8988T (cell line): ENCODE measurements around the gene OR56A1.
"Not testable (repeated sequence)": the region's sequence is repeated elsewhere in the genome, so short reads cannot be mapped to it uniquely, and the experiment has no call there.

Experiments used
- DNase-seq: peaks from one replicate; pipeline ENCODE4 v3.0.0; 2011

OR56A1 gene, protein sequence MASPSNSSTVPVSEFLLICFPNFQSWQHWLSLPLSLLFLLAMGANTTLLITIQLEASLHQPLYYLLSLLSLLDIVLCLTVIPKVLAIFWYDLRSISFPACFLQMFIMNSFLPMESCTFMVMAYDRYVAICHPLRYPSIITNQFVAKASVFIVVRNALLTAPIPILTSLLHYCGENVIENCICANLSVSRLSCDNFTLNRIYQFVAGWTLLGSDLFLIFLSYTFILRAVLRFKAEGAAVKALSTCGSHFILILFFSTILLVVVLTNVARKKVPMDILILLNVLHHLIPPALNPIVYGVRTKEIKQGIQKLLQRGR

DNA sequence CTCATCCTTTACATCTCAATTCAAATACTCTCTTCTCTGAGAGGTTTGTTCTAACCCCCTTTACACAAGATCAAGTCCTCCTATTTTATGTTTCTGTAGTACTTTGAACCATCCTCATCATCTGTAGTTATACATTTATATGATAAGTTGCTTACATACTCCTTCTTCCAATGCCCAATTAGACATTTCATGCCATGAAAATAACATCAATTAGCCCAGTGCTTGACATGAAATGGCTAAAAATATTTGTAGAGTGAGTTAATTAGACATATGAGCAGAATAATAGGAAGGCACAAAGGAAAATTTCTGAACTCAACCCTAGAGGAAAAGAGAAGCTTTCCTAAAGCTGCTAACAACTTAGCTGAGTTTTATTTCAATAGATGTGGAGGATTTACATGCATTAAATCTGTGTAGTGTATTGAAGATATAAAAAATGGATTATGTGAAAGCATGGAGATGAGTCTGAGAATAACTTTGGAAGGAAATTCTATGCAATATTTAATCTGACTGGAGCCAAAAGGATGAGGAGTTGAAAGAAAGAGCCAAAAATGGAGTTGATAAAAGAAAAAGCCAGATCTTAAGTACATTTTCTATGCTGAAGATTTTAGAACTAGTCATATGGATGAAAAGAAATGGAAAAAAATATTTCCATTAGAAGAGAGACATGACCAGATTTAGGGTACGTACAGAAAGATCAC, at the start of gene OR56A1:
Gene OR56A1, minus strand, starts transcription at position 51 of the 698 bp plus-strand sequence. CDS start 3,066 bp downstream, outside the sequence.
- DNase-seq = no peak

DNA sequence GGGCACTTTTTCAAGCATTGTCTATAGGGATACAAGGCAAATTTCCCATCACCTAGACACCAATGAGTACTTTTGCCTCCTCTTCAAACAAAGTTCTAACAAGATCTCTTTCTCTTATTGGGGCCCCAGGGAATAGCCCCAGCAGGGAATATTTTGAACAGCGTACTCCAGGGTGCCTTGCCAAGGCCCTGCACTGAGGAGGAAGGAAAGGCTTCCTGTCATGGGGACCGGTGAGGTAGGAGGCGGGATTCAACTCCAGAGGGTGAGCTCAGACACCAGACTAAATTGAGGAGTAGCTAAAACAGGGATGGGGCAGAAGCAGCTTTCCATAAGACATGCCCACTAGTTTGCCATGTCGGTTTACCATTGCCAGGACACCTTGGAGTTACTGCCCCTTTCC, 48.9 kb upstream of the OR56A1 start:
- no peak for DNase-seq

DNA sequence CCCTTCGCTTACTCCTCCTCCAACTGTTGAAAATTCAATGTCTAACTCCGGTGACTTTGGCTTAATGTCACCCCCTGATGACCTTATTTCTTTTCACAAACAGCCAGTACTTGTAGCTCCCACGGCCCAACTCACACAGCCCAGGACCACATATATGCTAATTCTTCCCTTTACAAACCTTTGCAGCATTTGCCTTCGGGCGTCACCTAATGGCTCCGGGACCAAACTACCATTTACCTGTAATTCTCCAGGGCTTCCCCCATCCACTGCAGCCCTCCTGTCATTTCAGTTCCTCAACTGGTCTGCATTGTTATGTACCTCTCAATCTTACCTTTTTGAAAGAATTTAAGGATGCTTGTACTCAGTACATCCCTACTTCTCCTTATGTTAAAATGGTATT, 47.2 kb upstream of the OR56A1 start:
- no peak for DNase-seq

DNA sequence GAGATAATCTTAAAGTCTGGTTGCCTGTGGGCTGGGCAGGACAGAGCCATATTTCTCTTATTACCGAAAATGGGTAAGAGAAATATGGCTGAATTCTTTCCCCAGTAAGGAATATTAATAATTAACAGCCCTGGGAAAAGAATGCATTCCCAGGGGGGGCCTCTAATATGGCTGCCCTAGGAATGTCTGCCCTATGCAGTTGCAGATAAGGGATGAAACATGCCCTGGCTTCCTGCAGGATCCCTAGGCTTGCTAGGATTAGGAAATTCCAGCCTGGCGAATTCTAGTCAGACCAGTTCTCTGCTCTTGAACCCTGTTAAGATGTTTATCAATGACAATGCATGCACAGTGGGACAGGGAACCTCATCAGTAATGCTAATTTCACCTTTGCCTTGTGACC, 45.9 kb upstream of the OR56A1 start:
- not testable (repeated sequence) for DNase-seq

DNA sequence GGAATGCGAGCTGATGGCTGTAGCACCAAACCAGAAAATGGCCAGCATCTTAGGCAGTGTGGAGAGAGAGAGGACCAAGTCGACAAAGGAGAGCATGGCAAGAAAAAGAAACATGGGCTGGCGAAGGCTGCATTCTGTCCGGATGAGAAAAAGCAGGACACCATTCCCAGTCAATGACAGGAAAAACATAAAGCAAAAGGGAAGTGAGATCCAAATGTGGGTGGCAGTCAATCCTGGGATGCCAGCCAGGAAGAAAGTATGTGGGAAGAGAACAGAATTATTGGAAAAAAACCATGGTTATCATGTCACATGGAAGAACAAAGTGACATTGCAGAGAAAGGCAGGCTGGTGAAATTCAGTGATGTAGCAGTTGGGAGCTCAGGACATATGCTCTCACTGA, 36.9 kb upstream of the OR56A1 start:
- DNase-seq = no peak

DNA sequence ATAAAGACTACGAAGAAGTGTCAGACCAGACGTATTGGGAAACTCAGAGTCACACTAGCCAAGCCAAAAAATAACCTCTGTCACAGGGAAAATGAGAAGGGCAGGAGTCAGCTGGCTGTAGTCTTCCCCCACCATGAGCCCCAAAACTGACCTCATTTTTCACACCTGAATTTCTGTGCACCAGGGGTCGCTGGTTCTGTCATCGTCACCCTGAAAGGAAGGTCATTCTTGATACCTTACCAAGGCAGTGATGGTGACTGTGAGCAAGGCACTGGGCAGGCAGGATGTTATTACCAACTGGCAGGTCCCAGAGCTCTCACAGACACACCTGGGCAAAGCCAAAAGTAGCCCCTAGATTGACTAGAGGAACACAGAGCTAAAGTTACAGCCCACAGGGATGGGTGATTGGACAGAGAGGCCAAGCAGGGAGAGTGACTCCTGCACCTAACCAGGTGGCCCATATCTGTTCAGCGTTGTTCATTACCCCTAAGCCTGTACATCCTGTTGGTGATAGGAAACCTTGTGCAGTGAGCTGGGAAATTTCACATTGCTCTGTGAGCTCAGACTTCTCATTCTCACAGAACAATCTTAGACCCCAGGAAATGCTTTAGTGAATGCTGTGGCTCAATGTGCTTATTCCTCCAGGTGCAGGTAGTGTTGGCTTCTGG, 32.3 kb upstream of the OR56A1 start:
- DNase-seq = no peak

DNA sequence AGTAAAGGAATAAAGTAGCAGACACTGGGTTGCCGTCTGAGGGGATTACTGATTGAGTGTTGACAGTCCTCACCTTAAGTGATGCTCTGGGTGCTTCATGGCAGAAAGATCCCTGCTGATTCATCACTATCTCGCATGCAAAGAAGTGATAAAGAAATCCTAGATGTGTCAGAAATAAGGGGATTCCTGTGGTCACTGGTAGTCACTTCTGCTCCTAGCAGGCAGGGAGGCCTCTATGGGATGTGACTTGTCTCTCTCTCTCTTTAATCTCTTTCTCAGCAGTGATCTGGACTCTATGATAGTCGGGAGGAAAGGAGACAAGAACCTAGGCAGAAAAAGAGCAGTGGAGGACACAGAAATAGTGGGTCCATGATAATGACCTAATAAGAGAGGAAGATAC, 30.9 kb upstream of the OR56A1 start:
- no peak for DNase-seq

DNA sequence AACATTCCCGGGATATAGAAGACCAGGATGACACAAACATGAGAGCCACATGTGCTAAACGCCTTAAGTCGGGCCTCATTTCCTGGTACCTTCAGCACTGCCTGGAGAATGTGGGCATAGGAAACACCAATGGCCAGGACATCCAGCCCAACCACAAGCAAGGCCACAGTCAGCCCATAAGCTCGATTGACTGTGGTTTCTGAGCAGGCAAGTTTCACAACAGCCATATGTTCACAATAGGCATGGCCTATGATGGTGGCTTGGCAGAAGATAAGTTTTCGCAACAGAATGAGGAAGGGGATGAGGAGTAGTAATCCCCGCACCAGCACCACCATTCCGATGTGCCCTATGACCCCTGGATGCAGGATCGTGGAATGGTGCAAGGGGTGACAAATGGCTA, 26.9 kb upstream of the OR56A1 start:
- no peak for DNase-seq

DNA sequence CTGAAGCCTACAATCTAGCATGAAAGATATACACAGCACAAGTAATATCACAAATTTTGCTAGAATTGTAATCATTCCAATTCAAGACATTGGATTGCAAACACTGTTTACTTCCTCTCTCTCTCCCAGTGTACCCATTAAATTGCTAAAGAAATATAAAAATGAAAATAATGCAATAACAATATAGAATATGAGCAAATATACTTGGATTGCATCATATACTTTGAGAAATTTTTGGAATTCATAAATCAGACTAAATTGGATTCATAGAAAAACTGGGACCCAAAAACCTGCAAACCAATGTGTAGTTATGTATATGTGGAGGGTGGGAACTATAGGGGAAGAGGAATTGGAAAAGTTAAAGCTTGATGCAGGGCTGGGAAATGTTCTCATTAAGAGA, 25.0 kb upstream of the OR56A1 start:
- DNase-seq = no peak

DNA sequence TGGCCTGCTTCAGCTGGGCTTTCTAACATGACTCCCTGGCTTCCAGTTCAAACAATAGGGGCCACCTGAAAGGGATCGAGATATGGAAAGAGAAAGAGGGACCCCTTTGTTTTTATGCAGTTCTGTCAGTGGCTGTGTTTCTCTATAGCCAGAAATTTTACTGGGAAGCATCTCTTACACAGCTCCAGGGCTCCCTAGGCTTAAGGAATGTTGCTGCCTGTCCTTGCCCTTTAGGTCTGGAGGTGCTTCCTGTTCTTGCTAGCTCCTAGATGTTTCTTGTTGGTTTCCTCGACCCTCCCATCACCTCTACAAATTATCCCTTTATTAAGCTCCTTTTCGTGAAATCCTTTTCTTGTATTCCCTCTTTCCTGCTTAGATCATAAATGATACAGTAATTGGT, 21.8 kb upstream of the OR56A1 start:
- DNase-seq = no peak

DNA sequence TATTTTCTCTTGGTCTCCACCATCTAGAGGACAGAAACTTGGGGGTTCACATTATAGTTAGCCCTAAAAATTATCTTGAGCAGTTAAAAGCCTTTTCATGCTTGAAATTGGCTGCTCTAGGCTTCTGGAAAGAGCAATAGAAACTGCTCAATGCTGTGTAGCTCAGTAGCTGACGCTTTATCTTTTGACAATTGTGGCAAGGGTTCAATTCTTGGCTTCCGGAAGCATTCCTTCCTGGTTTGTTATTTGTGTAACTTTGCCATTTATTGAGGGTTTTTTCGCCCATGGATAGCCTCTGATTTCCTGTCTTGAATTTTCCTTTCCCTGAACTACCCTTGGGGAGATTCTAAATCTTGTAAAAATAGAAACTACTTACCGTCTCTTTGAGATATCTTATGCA, 10.3 kb upstream of the OR56A1 start:
- DNase-seq = no peak

DNA sequence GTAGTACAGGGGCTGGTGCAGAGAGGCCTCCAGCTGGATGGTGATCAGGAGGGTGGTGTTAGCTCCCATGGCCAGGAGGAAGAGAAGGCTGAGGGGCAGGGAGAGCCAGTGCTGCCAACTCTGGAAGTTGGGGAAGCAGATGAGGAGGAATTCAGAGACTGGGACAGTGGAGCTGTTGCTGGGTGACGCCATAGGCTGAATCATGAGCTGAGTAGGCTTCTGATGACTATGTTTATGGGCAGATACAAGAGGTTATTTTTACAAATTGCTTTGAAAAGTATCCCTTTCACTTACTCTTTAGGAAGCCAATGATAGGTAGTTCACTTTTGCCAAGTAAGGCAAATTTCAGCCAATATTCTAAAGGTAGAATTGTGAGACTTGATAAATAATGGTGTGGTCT, 3.1 kb downstream of the OR56A1 start:
- DNase-seq = no peak

DNA sequence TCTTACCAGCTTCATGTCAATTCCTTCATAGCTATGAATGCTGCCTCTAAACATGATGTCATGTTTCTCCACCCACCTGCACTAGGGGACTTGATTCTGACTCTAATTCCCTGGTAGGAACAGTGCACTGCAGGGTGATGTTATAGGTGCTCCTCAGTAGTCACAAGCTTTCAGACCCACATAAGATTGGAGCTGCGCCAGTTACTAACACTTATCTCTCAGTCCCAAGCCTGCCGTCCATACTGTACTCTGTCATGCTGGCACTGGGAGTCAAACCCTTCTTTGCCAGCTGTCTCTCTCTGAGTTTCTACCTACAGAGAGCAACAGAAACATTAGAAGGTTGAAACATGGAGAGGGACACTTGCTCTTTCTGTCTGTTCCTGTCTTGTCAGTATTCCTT, 5.5 kb downstream of the OR56A1 start:
- no peak for DNase-seq

DNA sequence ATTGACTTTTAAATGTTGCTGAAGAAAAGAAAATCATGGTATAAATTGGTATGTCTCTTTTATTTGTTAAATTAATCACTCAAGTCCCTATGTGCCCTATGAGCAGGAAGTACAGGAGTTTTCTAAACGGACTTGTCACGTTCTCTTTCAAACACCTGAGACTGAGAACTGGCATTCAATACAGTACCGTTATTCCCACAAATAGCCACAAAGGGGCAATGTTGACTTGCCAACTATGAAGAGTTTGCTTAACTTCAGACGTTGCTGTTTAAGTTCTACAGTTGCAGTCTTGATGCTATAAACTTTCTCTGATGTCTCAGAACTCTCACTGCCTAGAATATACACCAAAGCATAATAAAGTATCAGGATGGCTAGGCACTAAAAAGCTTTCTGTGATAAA, 7.6 kb downstream of the OR56A1 start:
- no peak for DNase-seq

DNA sequence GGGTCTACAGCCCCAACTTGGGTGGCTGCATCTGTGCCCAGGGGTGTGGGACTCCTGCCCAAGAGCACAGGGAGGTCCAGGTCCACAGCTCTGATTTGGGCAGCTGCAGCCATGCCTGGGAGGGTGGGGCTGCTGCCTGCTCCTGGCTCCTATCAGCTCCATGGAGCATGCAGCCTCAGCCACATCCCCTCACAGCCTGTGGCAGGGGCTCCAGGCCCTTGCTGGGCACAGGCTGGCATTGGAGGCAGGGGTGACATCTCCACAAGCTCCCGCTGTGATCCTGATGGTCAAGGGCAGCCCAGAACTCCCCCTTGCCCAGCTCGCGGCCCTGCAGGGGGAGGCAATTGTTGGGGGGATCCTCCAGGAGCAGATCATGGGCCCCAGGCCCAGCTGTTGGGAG, 17.5 kb downstream of the OR56A1 start:
- no peak for DNase-seq

DNA sequence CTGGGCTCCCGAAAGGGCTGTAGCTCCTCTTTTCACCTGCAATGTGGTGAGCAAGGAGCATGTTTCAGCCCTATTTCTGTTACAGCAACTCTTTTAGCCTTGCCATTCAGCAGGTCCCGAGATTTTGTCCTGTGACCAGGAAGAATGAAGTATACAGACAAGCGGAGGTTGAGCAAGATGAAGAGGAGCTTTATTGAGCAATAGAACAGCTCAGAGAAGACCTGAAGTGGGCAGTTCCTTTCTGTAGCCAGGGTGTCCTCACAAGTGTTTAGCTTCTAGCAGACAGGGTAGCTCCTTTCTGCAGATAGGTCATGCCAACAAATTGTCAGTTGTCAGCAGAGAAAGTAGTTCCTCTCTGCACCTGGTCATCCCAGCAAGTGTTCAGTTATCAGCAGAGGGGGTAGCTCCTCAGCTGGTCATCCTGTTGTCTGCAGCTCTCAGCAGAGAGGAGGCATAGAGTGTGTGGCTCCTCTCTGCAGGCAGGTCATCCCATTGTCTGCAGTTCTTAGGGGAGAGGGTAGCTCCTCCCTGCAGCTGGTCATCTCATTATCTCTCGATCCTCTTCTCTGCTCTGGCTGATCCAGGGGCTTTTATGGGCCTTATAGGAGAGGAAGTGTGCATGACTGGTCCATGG, 18.4 kb downstream of the OR56A1 start:
- no peak for DNase-seq

DNA sequence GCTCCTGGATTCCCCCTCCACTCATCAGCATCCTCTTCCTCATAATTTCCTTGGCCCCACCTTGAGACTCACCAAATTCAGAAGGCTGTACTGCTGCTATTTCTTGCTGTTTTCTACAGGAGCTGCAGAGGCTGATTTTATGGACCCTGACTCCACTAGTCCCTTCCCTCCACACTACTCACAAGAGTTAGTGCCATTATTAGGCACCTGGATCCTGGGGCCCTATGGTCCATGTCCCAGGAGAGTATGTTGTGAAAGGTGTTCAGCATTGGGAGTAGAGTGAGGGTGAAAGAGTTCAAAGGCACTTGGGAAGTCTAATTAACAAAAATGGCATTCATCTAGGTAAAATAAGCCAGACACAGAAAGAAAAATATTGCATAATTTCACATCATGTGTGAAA, 23.7 kb downstream of the OR56A1 start, which contains the start of gene OR56A4:
Gene OR56A4, minus strand, starts transcription at position 101 of the 400 bp plus-strand sequence. CDS start 3,954 bp downstream, outside the sequence.
- DNase-seq = no peak

DNA sequence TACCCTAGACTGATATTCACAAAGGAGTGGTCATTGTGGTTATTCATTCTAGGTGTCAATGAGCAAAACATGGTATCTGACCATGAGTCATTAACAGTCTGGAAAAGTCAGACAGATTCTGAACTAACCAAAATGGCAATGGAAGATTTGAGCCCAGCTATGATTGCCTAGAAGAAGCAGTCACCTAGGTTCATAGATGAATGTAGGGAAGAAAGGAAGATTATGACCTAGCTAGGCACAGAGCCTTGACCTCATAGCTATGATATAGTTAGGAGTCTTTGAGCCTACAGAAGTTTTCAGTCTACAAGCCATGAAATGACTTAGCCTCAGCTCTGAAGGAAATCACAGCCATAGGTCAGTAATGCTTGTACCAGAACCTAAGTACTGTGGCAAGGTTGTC, 24.2 kb downstream of the OR56A1 start:
- DNase-seq = no peak

DNA sequence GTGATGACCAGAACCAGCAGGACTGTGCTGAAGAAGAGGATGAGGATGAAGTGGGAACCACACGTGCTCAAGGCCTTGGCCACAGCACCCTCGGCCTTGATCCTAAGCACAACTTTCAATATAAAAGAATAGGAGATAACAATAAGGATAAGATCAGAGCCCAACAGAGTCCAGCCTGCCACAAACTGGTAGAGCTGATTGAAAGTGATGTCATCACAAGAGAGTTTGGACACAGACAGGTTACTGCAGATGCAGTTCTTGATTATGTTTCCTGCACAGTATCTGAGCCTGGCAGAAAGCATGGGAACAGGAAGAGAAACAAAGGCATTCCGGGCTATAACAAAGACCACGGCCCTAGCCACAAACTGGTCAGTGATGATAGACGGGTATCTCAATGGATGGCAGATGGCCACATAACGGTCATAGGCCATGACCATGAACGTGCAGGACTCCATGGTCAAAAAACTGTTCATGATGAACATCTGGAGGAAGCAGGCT, 28.3 kb downstream of the OR56A1 start:
- no peak for DNase-seq

DNA sequence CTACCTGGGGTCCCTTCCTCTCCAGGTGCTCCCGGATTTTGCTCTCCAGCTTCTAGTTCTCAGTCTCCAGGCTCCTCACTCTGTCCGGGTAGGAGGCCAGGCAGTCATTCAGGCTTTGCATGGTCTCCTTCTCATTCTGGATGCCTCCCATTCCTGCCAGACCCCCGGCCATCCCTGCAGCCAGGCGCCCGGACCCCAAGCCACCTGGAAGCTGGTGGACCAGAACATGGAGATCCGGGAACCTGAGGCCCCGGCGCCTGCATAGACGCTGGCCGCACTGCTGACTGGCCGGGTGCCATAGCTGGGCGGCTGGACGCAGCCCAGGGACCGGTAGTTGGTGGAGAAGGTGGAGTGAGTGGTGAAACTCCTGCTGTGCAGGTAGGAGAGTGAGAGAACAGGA, 35.8 kb downstream of the OR56A1 start:
- DNase-seq = no peak

DNA sequence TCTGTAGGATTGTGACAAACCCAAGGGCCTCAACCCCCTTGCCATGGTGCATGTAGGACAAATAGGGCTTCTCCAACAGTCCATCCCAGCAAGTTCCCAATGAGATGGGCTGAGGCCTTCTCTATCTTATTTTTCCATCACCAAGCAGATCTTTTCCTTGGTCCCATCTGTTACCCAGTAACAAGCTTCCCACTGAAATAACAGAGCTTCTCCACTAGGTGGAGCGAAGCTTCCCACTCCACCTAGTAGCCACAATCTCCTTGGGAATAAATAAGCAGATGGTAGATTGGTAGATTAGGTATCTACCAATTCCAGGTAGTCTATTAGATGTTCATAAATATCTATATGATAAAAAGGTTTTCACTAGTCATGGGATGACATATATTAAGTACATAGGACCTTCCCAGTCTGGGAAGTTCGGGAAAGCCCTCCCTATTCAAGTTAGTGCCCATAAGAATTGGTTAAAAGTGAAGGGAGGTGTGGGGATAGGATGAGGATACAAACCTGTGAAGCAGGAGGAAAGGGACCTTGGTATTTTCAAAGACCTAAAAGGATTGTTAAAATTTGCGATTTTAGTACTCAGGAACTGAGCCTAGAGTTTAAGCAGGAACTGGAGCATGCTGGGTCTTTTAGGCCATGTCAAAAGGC, 37.8 kb downstream of the OR56A1 start:
- peak; percentile 33 for DNase-seq

DNA sequence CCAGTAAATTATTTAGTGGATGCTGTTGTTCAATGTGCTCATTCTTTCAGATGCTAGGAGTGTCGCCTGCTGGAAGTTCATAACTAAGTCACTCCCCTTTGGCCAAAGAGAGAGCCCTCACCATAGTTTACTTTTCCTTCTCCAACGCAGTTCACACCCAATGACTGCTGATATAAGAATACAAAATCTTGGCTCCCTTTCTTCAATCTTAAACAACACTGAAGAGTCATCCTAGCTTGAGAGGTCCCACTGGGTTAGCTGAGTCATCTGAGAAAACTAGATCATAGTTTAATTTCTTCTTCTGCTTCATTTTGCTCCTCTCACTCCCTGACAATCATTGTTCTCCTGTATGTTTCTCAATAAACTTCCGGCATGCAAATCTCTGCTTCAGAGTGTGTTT, 38.4 kb downstream of the OR56A1 start:
- no peak for DNase-seq

DNA sequence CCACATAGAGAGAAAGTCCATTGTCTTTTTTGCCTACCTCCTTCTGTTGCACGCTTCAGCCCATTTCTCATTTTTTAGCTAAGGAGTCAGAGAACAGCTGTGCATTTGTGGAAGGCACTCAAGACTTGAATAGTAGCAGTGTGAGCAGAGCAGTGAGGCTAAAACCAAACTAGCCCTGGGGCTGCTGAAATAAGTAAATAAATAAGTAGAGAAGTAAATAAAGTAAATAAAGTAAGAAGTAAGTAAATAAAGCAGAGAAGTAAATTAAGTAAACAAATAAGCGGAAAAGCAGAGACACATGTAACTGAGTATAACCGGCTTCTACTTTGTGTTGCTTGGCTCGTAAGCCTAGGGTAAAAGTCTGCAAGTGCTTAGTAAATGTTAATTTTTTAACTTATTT, 41.4 kb downstream of the OR56A1 start:
- no peak for DNase-seq
